Lung (tissue), 12 donors: ENCODE data around the gene RIN2. TPM values are rescaled to one million over a fixed set of nuclear protein-coding genes. Genes with fewer than 3 reads are reported as not detected.
A peak's percentile ranks its signal among the peaks of the same experiment; 100 is the strongest.

Source experiments
- ATAC-seq: fragments of 200-7000 bp; cut with Tn5 transposase; one replicate; pipeline ENCODE4 v1.9.1; 2020; ENCODE audit warnings: moderate number of reproducible peaks; ENCODE audit not compliant: insufficient read depth, low FRiP score
- DNase-seq, 3 donors: peaks; one replicate each; pipeline ENCODE4 v3.0.0-alpha.2; 2013 to 2017
- H3K27ac ChIP-seq, 2 donors: one replicate each; pipeline ENCODE4 v1.5.1; 2013; ENCODE audit warnings: mild to moderate bottlenecking in 2 of 2, moderate library complexity in 2 of 2, control low read depth in 1 of 2, inconsistent platforms in 1 of 2, low read depth in 1 of 2, low read length in 1 of 2
- H3K27me3 ChIP-seq, 3 donors: one replicate each; pipeline ENCODE4 v1.5.1; 2013; ENCODE audit warnings: low read length in 2 of 3; ENCODE audit not compliant: control insufficient read depth in 3 of 3, insufficient read depth in 3 of 3
- H3K36me3 ChIP-seq, 4 donors: one replicate each; pipeline ENCODE4 v1.5.1; 2013; ENCODE audit warnings: low read length in 4 of 4, mild to moderate bottlenecking in 1 of 4, moderate library complexity in 1 of 4; ENCODE audit not compliant: control insufficient read depth in 4 of 4, insufficient read depth in 4 of 4
- H3K4me1 ChIP-seq, 5 donors: one replicate each; pipeline ENCODE4 v1.5.1; 2013; ENCODE audit warnings: low read length in 5 of 5, mild to moderate bottlenecking in 2 of 5, moderate library complexity in 1 of 5; ENCODE audit not compliant: control insufficient read depth in 5 of 5, insufficient read depth in 5 of 5
- H3K4me3 ChIP-seq: one replicate; pipeline ENCODE4 v1.5.1; 2013; ENCODE audit warnings: mild to moderate bottlenecking, control low read depth, moderate library complexity
- H3K9ac ChIP-seq, 2 donors: one replicate each; pipeline ENCODE4 v1.5.1; 2013; ENCODE audit warnings: low read length in 2 of 2, control low read depth in 1 of 2; ENCODE audit not compliant: insufficient read depth in 1 of 2
- H3K9me3 ChIP-seq, 4 donors: one replicate each; pipeline ENCODE4 v1.5.1; 2013; ENCODE audit warnings: low read length in 3 of 4, mild to moderate bottlenecking in 1 of 4, moderate library complexity in 1 of 4; ENCODE audit not compliant: control insufficient read depth in 4 of 4, insufficient read depth in 3 of 4
- WGBS, 2 donors: extraction: QIAGEN DNeasy Blood & Tissue Kit; methylation state at CpG; one replicate each; pipeline ENCODE4 v1.1.7; 2013; 5-methylcytosine and 5-hydroxymethylcytosine counted together
- polyA plus RNA-seq, 2 donors: library from polyadenylated mRNA; stranded (reverse); fragments of 200-250 nt; gene quantifications; one replicate each; pipeline ENCODE4 v1.2.1, GENCODE V29; 2013
- total RNA-seq, 2 donors: library from RNA; depleted of rRNA in 1 of 2; stranded (reverse); fragments of >200 nt in 1 of 2; gene quantifications; one replicate each; pipeline ENCODE4 v1.2.1, GENCODE V29; 2014 to 2021
- TF ChIP-seq, protein P1 (sequence below): IDR thresholded peaks from 2 replicates; pipeline ENCODE4 v1.5.1; 2012; ENCODE audit warnings: mild to moderate bottlenecking; ENCODE audit errors: control extremely low read depth, extremely low read depth
- donor health status: control.
- donor health status: control.
- donor health status: Bipolar disorder and iron deficiency.
- donor health status: healthy.
- donor health status: DM: yes; HTN: yes; CAD: no.

Gene RIN2
- total and polyA plus RNA-seq, 4 donors = 13.7 to 93.3 (median 64.7) TPM

DNA sequence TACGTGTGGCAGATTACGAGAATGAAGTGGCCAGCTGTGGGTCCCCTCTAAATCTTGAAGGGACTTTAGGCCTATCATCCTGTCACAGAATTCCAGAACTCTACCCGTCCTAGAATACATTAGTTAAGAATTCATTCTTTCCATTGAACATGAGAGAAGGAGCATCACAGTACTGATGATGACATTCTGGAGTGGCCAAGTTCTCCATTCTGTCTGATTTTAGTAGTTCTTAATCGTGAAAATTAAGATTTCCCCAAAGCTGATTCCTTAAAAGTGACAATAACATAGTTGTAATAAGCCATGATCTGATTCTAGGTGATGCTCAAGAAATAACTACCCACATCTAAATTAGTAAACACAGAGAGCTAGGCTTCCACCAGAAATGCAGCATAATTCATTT lies 35.0 kb upstream of the RIN2 start:
- Histone ChIP-seq H3K9ac (no peak overlapping the region), H3K4me1 (no peaks in the 10 kb centered on the region), H3K9me3 (no peaks in the 10 kb centered on the region), H3K27ac (no peak overlapping the region), H3K4me3 (no peak overlapping the region), H3K27me3 (no peaks in the 10 kb centered on the region), H3K36me3 (peaks cover 0 to under 1% (median 0%) of the 10 kb centered on the region in 4 donors)
- DNase-seq = no peak
- 87 to 95% methylated on average over 4 of the region's 4 CpGs for WGBS, 2 donors
- ATAC-seq = no peak
- TF ChIP-seq, protein P1, sequence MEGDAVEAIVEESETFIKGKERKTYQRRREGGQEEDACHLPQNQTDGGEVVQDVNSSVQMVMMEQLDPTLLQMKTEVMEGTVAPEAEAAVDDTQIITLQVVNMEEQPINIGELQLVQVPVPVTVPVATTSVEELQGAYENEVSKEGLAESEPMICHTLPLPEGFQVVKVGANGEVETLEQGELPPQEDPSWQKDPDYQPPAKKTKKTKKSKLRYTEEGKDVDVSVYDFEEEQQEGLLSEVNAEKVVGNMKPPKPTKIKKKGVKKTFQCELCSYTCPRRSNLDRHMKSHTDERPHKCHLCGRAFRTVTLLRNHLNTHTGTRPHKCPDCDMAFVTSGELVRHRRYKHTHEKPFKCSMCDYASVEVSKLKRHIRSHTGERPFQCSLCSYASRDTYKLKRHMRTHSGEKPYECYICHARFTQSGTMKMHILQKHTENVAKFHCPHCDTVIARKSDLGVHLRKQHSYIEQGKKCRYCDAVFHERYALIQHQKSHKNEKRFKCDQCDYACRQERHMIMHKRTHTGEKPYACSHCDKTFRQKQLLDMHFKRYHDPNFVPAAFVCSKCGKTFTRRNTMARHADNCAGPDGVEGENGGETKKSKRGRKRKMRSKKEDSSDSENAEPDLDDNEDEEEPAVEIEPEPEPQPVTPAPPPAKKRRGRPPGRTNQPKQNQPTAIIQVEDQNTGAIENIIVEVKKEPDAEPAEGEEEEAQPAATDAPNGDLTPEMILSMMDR = no peak

DNA sequence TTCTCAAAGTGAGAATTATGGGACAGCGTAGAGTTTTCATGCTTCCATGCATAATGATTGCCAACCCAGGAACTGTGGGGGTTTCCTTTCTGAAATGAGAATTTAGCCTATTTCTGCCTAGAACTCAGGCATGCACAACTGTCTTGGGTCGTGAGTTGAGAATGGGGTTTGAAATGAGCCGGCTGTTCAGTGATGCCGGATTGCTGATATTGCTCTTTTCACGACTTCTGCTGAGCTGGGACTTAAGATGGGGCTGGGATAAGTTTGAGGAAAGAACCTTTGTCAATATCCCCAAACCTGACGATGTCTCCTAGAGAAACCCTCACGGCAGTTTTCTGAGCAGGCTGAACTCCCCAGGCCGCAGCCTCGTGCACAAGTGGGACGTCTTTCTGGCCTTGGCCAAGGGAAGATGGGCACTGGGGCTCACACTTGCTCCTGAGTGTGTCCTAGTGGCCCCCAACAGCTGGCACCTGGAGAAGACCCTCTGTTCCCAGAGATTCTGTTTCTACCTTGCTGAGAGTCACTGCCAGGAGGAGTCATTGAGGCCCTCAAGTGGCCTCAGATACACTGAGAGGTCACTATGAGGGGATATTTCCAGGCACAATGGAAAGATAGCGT lies 34.1 kb upstream of the RIN2 start:
- Histone ChIP-seq H3K4me1 (no peaks in the 10 kb centered on the region), H3K27me3 (no peaks in the 10 kb centered on the region), H3K27ac (no peak overlapping the region), H3K36me3 (no peaks in the 10 kb centered on the region), H3K9me3 (no peaks in the 10 kb centered on the region), H3K4me3 (no peak overlapping the region), H3K9ac (no peak overlapping the region)
- TF ChIP-seq, protein P1 = no peak
- WGBS, 2 donors = 86 to 93% methylated on average over 11 of the region's 11 CpGs
- no peak for ATAC-seq
- peak; percentile 27 to 70 (median 52) for DNase-seq

DNA sequence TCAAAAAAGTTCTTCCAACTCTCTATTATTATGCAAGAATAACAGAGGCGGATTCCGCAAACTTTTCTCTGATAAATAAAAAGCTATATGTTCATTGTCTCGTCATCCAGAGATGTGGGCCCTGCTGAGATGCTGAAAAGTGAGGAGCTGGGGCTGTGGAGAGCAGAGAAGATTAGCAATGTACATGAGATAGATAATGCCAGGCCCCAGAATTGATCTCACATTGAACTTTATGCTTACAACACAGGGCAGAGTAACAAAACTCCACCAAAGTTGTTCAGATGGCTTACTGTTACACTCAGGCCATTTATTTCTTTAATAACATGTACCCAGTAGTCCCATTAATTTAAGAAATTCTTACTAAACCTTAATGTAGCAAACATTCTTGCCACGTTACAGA lies 32.7 kb upstream of the RIN2 start:
- H3K27me3 ChIP-seq = no peaks in the 10 kb centered on the region
- no peaks in the 10 kb centered on the region for H3K36me3 ChIP-seq
- WGBS, 2 donors = 93 to 95% methylated on average over 4 of the region's 4 CpGs
- H3K27ac ChIP-seq = no peak overlapping the region
- no peak overlapping the region for H3K9ac ChIP-seq
- DNase-seq = no peak
- H3K4me3 ChIP-seq = no peak overlapping the region
- no peaks in the 10 kb centered on the region for H3K9me3 ChIP-seq
- no peak for ATAC-seq
- no peaks in the 10 kb centered on the region for H3K4me1 ChIP-seq
- TF ChIP-seq, protein P1 = no peak
